ENCODE measurements around the gene EML6. TPM values are rescaled to one million over a fixed set of nuclear protein-coding genes. Genes with fewer than 3 reads are reported as not detected.

The EML6 gene
- 5.2 and 9.7 TPM in 2 replicates for total RNA-seq (2022)
- percentile 50 among the genes with signal in this experiment for Bru-seq, nascent RNA
- percentile 57 among the genes with signal in this experiment for BruChase-seq, experiment 1, labeled RNA remaining after a 2-hour chase
- percentile 51 among the genes with signal in this experiment for BruChase-seq, experiment 2, labeled RNA remaining after a 6-hour chase
- long read RNA-seq, partial matches to known transcripts = 1 of 8 reads
- long read RNA-seq, other reads (novel, unspliced or antisense) = 6 of 8 reads

GRCh38 chr2:54723131-54723995 lies at the start of gene EML6:
TSS of gene EML6 (plus strand) at chr2:54723662. CDS start at chr2:54725062, 1,400 bp downstream.
- no peaks in the 10 kb centered on the region for H3K4me1 ChIP-seq
- no TSS peak for BruUV-seq (replicated peaks)
- peaks cover 6% of the 10 kb centered on the region for H3K27me3 Mint-ChIP-seq (ENCODE audit: insufficient read depth, unreplicated experiment)
- H3K4me1 Mint-ChIP-seq (ENCODE audit: low read depth, unreplicated experiment) = no peaks in the 10 kb centered on the region
- no peaks in the 10 kb centered on the region for H3K36me3 Mint-ChIP-seq (ENCODE audit: insufficient read depth, unreplicated experiment)
- peak; percentile 99 for DNase-seq
- H3K27me3 ChIP-seq (replicated peaks; ENCODE audit: control insufficient read depth, insufficient read depth, low read length) = no peaks in the 10 kb centered on the region
- CTCF ChIA-PET = interaction anchor here (0.9 to 1.5 kb wide), 2 partner anchors 18 to 177 kb away, joined by 3 read pairs; no protein-coding TSS in a partner anchor
- TF ChIP-seq CTCF (IDR thresholded peaks at IDR 0.05; ENCODE audit: insufficient read depth in 1 of 2, low read depth in 1 of 2, low read length in 1 of 2, severe bottlenecking in 1 of 2, unreplicated experiment in 1 of 2) = peak in 1 of 2 experiments; percentile 13
- H3K4me3 ChIP-seq (ENCODE audit: low read depth, low read length) = peak within 1 kb of the TSS; percentile 76
- H3K36me3 ChIP-seq (ENCODE audit: control insufficient read depth, insufficient read depth, low read length) = no peaks in the 10 kb centered on the region
- peak within 1 kb of the TSS; percentile 92 for H3K4me3 Mint-ChIP-seq (ENCODE audit: unreplicated experiment)
- peak within 1 kb of the TSS; percentile 70 for H3K27ac Mint-ChIP-seq (ENCODE audit: unreplicated experiment)
- no peaks in the 10 kb centered on the region for H3K9me3 Mint-ChIP-seq (ENCODE audit: unreplicated experiment)
- intact Hi-C loops (cut with micrococcal nuclease; ENCODE audit: unreplicated experiment) = loop anchor here (2.0 to 5.0 kb wide), 2 partner anchors 33 to 114 kb away; no protein-coding TSS in a partner anchor
- H3K9me3 ChIP-seq = no peaks in the 10 kb centered on the region
- POLR2A ChIA-PET = interaction anchor here (0.6 to 1.7 kb wide), 5 partner anchors 32 to 834 kb away, joined by 3 to 4 read pairs (median 3); no protein-coding TSS in a partner anchor

GRCh38 chr2:54675281-54675680 lies 48.2 kb upstream of the EML6 start:
- intact Hi-C loops (cut with micrococcal nuclease; ENCODE audit: unreplicated experiment) = no loop called here
- no peak for TF ChIP-seq CTCF (IDR thresholded peaks at IDR 0.05; ENCODE audit: insufficient read depth in 1 of 2, low read depth in 1 of 2, low read length in 1 of 2, severe bottlenecking in 1 of 2, unreplicated experiment in 1 of 2)
- Mint-ChIP-seq H3K36me3 (ENCODE audit: insufficient read depth, unreplicated experiment) (peaks cover 92% of the 10 kb centered on the region), H3K27me3 (ENCODE audit: insufficient read depth, unreplicated experiment) (no peaks in the 10 kb centered on the region), H3K9me3 (ENCODE audit: unreplicated experiment) (no peaks in the 10 kb centered on the region), H3K27ac (ENCODE audit: unreplicated experiment) (no peak overlapping the region), H3K4me3 (ENCODE audit: unreplicated experiment) (no peak overlapping the region), H3K4me1 (ENCODE audit: low read depth, unreplicated experiment) (peaks cover 15% of the 10 kb centered on the region)
- no TSS peak for BruUV-seq (replicated peaks)
- no peaks in the 10 kb centered on the region for H3K9me3 ChIP-seq
- no peaks in the 10 kb centered on the region for H3K27me3 ChIP-seq (replicated peaks; ENCODE audit: control insufficient read depth, insufficient read depth, low read length)
- H3K4me1 ChIP-seq = peaks cover 26% of the 10 kb centered on the region
- no peak overlapping the region for H3K4me3 ChIP-seq (ENCODE audit: low read depth, low read length)
- ChIA-PET POLR2A (no interaction called here), CTCF (interaction anchor here (0.6 kb wide), 1 partner anchor 569 kb away, joined by 3 read pairs; no protein-coding TSS in a partner anchor)
- H3K36me3 ChIP-seq (ENCODE audit: control insufficient read depth, insufficient read depth, low read length) = 0 out of 2 replicates have a peak, but pooled peaks cover 2% of the 10 kb centered on the region
- DNase-seq = no peak

GRCh38 chr2:54675738-54676137 lies 47.7 kb upstream of the EML6 start:
- no peak overlapping the region for H3K4me3 ChIP-seq (ENCODE audit: low read depth, low read length)
- H3K4me3 Mint-ChIP-seq (ENCODE audit: unreplicated experiment) = no peak overlapping the region
- no TSS peak for BruUV-seq (replicated peaks)
- H3K27me3 ChIP-seq (replicated peaks; ENCODE audit: control insufficient read depth, insufficient read depth, low read length) = no peaks in the 10 kb centered on the region
- TF ChIP-seq CTCF (IDR thresholded peaks at IDR 0.05; ENCODE audit: insufficient read depth in 1 of 2, low read depth in 1 of 2, low read length in 1 of 2, severe bottlenecking in 1 of 2, unreplicated experiment in 1 of 2) = no peak
- H3K4me1 Mint-ChIP-seq (ENCODE audit: low read depth, unreplicated experiment) = peaks cover 18% of the 10 kb centered on the region
- peaks cover 23% of the 10 kb centered on the region for H3K4me1 ChIP-seq
- H3K27ac Mint-ChIP-seq (ENCODE audit: unreplicated experiment) = no peak overlapping the region
- ChIA-PET POLR2A (no interaction called here), CTCF (interaction anchor here (1.1 kb wide), 1 partner anchor 10 kb away, joined by 5 read pairs; no protein-coding TSS in a partner anchor)
- no peaks in the 10 kb centered on the region for H3K9me3 Mint-ChIP-seq (ENCODE audit: unreplicated experiment)
- intact Hi-C loops (cut with micrococcal nuclease; ENCODE audit: unreplicated experiment) = no loop called here
- peaks cover 90% of the 10 kb centered on the region for H3K36me3 Mint-ChIP-seq (ENCODE audit: insufficient read depth, unreplicated experiment)
- no peaks in the 10 kb centered on the region for H3K27me3 Mint-ChIP-seq (ENCODE audit: insufficient read depth, unreplicated experiment)
- H3K9me3 ChIP-seq = no peaks in the 10 kb centered on the region
- H3K36me3 ChIP-seq (ENCODE audit: control insufficient read depth, insufficient read depth, low read length) = no peaks in the 10 kb centered on the region
- no peak for DNase-seq

Data from Caco-2 (cell line).